ENCODE data around the gene HKDC1. TPM values are rescaled to one million over a fixed set of nuclear protein-coding genes. Genes with fewer than 3 reads are reported as not detected.
"Not testable (repeated sequence)": the region's sequence is repeated elsewhere in the genome, so short reads cannot be mapped to it uniquely, and the experiment has no call there.

The HKDC1 gene
- total RNA-seq, 1 donor from 2014 or later = not detected

DNA sequence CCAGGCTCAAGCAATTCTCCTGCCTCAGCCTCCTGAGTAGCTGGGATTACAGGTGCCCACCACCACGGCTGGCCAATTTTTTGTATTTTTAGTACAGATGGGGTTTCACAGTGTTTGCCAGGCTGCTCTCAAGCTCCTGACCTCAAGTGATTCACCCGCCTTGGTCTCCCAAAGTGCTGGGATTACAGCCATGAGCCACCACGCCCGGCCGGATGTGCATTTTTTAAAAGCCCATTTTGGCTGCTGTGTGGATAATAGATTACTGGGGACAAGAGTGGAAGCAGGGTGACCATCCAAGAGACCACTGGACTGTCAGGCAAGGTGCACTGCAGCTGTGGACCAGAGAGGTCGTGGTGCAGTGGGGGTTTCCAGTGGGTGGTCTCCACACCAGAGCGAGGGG, 21.4 kb downstream of the HKDC1 start:
- no peak for DNase-seq (ENCODE audit: low spot score)

GRCh38 chr10:69242040-69242851, 22.1 kb downstream of the HKDC1 start:
- peak; percentile 12 for DNase-seq (ENCODE audit: low spot score)

- peak; percentile 14 for DNase-seq (ENCODE audit: low spot score)
Observed at GRCh38 chr10:69242852-69243212, 22.7 kb downstream of the HKDC1 start.

GRCh38 chr10:69243817-69244216, 23.7 kb downstream of the HKDC1 start:
- no peak for DNase-seq (ENCODE audit: low spot score)

DNA sequence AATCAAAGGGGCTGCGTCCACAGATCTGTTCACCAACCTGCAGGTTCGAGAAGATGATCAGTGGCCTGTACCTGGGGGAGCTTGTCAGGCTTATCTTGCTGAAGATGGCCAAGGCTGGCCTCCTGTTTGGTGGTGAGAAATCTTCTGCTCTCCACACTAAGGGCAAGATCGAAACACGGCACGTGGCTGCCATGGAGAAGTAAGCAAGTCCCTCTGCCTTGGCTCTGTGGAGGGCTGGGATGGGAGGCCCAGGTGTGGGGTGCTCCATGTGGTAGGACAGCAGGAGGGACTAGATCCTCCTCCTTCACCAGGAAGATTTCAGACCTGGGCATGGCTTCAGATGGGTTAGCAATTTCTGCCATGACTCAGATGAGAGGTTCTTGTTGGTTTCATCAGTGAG, 25.9 kb downstream of the HKDC1 start:
- no peak for DNase-seq (ENCODE audit: low spot score)

DNA sequence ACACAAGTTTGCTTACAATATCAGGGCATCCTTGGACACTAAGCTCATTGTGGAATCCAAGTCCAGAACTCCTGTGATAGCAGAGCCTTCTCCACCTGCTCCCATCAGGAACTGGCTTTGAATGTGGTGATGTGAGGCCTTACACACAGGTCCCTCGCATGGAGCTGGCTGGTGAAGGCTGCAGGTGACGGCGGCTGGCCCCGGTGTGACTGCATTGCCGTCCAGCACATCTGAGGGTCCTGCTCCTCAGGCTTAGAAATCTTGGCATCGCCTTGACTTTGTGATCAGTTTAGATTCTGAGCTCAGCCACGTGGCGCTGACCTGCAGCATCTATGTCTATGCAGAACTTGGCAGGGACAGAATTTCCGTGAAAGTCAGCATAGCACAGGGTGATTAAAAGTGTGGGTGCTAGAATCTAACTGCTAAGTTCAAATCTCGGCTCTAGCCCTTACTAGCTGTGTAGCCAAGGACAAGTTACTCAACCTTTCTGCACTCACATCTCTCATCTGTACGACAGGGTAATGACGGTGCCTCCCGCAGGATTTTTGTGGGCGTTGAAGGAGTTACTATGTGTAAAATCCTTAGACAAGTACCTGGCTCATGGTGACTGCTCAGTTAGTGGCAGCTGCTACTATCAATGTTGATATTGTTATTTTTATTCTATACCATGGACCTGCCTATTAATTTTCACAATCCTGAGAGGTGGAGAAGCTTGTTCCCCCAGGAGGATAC, 26.6 kb downstream of the HKDC1 start:
- no peak for DNase-seq (ENCODE audit: low spot score)

- DNase-seq (ENCODE audit: low spot score) = no peak
Observed at GRCh38 chr10:69247313-69247710, 27.2 kb downstream of the HKDC1 start.

DNA sequence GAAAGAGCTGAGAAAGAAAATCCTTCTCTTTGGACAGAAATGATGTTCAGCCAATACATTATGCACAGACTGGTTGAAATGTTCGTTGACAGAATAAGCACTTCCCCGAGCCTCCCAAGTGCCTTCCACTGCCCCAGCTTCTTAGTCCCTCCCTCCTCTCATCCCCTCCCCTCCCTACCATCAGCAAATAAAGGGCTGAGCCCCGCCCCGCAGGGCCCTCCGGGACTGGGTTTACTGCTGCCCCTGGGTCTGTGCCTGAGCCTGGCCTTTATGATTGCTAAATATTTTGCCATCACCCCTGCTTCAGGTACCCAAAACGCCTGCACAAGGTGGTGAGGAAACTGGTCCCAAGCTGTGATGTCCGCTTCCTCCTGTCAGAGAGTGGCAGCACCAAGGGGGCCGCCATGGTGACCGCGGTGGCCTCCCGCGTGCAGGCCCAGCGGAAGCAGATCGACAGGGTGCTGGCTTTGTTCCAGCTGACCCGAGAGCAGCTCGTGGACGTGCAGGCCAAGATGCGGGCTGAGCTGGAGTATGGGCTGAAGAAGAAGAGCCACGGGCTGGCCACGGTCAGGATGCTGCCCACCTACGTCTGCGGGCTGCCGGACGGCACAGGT, 28.1 kb downstream of the HKDC1 start:
- no peak for DNase-seq (ENCODE audit: low spot score)

GRCh38 chr10:69250041-69250440, 29.9 kb downstream of the HKDC1 start:
- DNase-seq (ENCODE audit: low spot score) = no peak

DNA sequence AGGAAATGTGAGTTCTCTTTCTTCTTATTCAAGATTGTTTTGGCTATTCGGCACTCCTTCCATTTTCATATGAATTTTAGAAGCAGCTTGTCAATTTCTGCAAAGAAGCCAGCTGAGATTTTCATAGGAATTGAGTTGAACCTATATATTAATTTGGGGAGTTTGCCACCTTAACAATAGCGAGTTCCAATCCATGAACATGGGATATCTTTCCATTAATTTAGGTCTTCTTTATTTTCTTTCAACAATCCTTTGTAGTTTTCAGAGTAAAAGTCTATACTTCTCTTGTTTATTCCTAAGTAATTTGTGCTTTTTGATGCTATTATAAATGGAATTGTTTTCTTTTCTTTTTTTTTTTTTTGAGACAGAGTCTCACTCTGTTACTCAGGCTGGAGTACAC, 31.3 kb downstream of the HKDC1 start:
- not testable (repeated sequence) for DNase-seq (ENCODE audit: low spot score)

GRCh38 chr10:69253171-69253570, 33.0 kb downstream of the HKDC1 start:
- no peak for DNase-seq (ENCODE audit: low spot score)

- no peak for DNase-seq (ENCODE audit: low spot score)
Observed at GRCh38 chr10:69254877-69255276, 34.7 kb downstream of the HKDC1 start.

DNA sequence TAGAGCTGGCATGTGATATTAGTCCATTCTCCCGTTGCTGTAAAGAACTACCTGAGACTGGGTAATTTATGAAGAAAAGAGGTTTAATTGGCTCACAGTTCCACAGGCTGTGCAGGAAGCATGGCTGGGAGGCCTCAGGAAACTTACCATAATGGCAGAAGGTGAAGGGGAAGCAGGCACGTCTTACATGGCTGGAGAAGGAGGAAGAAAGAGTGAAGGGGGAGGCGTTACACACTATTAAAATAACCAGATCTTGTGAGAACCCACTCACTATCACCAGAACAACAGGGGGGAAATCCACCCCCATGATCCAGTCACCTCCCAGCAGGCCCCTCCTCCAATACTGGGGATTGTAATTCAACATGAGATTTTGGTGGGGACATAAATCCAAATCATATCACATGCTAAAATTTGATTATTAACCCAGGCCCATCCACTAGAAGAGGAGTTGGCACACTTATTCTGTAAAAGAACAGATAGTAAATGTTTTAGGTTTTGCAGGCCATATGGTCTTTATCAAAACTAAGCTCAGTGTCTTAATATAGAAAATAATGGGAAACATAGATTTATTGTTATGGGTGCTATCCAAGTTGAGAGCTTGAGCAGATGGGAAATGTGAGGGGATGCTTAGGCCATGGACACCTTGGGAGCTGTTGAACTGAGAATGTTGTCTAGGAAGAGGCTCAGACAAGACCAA, 39.6 kb downstream of the HKDC1 start:
- DNase-seq (ENCODE audit: low spot score) = peak; percentile 12

- no peak for DNase-seq (ENCODE audit: low spot score)
Observed at GRCh38 chr10:69261184-69261583, 41.1 kb downstream of the HKDC1 start.

- no peak for DNase-seq (ENCODE audit: low spot score)
Observed at GRCh38 chr10:69262292-69262751, 42.2 kb downstream of the HKDC1 start.

- DNase-seq (ENCODE audit: low spot score) = no peak
Observed at GRCh38 chr10:69265521-69265920, 45.4 kb downstream of the HKDC1 start.

DNA sequence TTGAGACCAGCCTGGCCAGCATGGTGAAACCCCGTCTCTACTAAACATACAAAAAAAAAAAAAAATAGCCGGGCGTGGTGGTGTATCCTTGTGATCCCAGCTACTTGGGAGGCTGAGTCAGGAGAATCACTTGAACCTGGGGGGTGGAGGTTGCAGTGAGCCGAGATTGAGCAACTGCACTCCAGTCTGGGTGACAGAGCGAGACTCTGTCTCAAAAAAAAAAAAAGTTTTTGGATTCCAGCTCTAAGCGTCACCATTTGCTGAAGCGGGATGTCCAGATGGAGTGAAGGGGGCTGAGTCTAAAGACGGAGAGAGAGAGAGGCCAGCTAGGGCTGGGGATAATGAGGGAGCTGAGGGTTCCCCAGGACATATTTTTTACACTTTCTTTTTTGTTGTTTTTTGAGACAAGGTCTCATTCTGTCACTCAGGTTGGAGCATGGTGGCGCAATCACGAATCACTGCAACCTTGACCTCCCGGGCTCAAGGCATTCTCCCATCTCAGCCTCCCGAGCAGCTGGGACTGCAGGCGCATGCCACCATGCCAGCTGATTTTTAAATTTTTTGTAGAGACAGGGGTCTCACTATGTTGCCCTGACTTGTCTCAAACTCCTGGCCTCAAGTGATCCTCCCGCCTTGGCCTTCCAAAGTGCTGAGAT, 48.8 kb downstream of the HKDC1 start:
- DNase-seq (ENCODE audit: low spot score) = no peak

DNA sequence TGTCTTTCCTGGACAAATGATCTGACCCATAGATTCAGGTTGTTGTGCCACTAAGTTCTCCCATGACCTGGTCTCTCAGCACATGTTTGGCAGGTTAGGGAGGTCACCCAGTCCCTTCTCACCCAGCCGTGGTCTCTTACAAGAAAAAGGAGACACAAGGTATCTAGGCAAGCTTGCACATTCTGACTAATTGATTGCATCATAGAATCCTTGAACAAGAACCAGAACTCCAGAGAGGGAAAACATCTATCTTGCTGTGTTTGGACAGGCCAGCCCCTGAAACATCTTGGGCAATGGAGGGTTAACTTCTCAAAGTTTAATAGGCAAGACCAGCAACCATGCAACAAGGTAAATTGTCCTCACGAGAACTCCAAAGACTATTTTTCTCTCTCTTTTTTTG, 49.6 kb downstream of the HKDC1 start:
- no peak for DNase-seq (ENCODE audit: low spot score)

- no peak for DNase-seq (ENCODE audit: low spot score)
Observed at GRCh38 chr10:69270990-69271389, 50.9 kb downstream of the HKDC1 start.

GRCh38 chr10:69272624-69273023, 52.5 kb downstream of the HKDC1 start:
- DNase-seq (ENCODE audit: low spot score) = no peak

GRCh38 chr10:69275444-69275843, 55.3 kb downstream of the HKDC1 start:
- DNase-seq (ENCODE audit: low spot score) = no peak

Measured in umbilical cord (tissue), 2 donors.